ENCODE results near the gene CMTM1. TPM values are rescaled to one million over a fixed set of nuclear protein-coding genes. Genes with fewer than 3 reads are reported as not detected.
A peak's percentile ranks its signal among the peaks of the same experiment; 100 is the strongest.

Gene CMTM1, protein sequence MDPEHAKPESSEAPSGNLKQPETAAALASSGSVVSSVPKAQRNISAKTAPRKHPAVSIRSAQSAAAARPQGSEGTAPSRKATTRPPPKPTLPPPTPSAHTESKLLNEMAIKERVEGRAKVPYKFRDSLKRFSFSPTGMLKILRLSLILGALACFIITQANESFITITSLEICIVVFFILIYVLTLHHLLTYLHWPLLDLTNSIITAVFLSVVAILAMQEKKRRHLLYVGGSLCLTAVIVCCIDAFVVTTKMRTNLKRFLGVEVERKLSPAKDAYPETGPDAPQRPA
- total RNA-seq, result 2.7 TPM

DNA sequence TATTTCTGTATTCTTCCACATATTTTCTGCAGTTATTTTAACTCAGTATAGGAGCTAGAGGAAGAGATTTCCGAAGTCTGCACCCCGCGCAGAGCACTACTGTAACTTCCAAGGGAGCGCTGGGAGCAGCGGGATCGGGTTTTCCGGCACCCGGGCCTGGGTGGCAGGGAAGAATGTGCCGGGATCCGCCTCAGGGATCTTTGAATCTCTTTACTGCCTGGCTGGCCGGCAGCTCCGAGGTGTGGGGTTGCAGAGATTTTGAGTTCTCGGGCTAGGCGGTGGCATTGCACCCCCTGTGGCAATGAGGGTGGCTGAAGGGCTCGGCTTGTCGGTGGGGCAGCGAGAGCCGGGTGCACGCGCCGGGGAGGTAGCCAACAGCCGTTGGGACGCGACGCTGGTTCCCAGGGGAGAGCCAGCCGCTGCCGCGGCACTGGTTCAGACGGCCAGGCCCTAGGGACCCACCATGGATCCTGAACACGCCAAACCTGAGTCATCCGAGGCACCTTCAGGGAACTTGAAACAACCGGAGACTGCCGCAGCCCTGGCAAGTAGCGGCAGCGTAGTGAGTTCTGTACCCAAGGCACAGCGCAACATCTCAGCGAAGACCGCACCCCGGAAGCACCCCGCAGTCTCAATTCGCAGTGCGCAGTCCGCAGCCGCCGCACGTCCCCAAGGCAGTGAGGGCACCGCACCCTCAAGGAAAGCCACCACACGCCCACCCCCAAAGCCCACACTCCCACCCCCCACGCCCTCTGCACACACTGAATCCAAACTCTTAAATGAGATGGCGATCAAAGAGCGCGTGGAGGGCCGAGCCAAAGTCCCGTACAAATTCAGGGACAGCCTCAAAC, at the start of gene CMTM1:
Gene CMTM1 (plus strand): TSS at position 389 of the 851 bp plus-strand sequence. CDS start 75 bp downstream, at position 464.
- DNase-seq, result no peak

- no peak for DNase-seq
Observed at GRCh38 chr16:66516509-66516807, 49.8 kb upstream of the CMTM1 start.

DNA sequence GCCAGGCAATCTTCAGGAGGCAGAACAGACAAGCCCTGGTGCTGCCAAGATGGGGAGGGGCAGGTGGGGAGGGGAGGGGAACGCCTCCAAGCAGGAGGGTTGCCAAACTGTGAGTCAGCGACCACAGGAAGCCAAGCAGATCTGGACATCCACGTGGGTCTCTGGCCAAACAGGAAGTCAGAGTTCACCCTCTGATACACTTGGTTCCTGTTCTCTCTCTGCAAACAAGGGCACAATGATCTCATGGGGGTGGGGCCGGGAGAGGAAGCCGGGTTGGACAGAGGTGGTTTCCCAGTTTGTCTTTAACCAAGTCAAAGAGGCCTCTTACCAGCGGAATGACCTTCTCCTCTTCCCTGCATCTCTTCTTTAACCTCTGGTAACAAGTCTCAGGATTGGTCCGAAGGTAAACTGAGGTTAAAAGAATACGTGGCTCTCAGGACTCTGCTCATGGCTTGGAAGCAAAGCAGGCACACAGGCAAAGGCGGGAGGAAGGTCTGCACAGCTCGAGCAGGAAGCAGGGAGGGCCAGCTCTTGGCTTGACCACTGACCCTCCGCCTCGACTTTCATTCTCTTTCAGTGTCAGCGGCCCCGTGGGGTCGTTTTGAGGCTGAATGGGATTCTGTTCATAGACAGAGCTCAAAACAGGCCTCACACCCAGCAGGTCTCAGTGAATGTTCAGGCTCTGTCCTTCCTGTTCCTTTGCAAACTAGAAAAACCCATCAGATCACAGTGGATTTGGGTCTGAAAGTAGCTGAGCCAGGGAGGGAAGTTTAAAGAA, 49.2 kb upstream of the CMTM1 start:
- DNase-seq, result peak; percentile 89

- DNase-seq, result no peak
Observed at GRCh38 chr16:66517586-66518263, 48.5 kb upstream of the CMTM1 start.

DNA sequence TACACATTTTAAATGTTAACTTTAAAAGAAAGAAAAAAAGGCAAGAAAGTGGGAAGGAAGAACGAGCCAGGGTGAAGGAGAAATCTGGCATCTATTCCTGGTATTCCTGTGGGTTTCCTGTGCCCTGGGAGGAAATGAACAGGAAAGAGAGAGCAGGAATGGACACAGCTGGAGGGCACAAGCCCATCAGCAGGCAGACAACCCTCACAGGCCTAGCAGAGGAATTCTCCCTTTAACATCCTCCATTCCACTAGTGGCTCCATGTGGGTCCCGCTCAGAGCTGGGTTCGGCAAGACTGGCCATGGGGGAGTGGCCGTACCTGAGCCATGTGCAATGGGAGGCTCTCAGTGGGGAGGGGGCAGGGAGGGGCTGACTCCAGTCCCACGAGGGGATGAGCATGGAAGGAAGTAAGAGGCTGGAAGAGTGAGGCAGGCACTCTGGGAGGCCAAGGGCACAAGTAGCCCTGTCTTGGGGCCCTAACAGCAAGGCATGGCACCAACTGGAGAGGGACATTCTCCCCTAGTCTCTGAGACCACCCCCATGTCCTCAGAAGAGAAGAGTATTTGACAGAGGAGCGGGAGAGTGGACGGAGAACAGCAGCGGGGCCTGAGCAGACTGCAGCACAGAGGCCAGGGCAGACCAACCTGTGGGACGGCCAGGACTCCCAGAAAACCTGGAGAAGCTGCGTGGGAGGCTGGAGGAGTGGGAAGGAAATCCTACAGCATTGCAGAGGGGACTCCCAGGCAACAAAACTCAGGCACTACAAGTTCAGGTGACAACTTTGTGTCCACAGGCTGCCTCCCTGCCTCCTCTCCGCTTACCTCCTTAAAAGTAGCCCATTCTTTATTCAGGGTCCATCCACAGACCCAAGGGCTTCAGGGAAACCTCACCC, 46.5 kb upstream of the CMTM1 start:
- DNase-seq, result no peak

GRCh38 chr16:66520406-66521170, 45.7 kb upstream of the CMTM1 start:
- no peak for DNase-seq

DNA sequence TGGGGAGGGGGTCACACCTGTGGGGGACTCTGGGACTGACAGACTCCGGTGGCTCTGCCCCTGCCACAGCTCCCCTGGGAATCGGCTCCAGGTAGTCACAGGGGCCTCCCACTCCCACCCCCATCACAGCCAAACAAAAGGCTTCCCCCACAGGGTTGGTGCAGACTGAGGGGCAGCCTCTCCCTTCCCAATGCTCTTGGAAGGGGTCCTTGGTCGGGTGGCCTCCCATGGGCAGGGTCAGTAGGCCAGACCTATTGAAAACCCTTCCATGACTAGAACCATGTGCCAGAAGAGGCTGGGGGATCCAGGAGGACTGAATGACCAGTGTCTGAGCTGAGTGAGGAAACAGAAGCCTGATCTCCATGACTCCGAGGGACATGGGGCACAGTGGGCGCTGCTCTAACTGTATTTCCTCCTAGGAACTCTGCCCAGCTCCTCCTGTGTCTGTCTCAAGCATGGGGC, 45.0 kb upstream of the CMTM1 start:
- no peak for DNase-seq

DNA sequence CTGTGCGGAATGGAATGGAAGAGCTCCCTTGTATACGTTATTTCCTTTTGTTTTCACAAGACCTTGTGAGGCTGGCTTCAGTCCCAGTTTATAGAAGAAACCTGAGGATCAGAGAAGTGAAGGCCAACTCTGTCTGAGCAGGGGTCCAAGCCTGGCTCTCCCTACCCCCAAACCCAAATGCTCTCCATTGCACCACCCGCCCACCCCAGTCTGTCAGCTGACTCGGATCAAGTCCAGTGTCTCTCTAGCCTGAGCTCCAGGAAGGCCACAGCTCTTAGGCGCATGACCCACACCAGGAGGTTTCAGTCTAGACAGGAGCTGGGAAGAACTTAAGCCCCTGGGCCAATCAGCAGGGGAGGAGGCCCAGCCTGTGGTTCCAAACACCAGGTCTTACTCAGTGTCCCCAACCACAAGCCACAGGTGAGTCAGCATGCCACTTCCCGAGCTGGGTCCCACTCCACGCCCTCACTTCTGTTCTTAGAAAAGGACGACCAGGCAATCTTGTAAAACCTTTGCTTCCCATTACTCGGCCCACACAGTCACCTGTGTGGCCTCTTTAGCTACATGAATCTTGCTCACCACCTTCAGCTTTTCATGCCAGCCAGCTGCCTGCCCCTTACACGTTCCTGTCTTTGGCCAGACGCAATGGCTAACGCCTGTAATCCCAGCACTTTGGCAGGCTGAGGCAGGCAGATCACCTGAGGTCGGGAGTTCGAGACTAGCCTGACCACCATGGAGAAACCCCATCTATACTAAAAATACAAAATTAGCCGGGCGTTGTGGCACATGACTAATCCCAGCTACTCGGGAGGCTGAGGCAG, 44.1 kb upstream of the CMTM1 start:
- no peak for DNase-seq

GRCh38 chr16:66522816-66523590, 43.2 kb upstream of the CMTM1 start:
- no peak for DNase-seq

DNA sequence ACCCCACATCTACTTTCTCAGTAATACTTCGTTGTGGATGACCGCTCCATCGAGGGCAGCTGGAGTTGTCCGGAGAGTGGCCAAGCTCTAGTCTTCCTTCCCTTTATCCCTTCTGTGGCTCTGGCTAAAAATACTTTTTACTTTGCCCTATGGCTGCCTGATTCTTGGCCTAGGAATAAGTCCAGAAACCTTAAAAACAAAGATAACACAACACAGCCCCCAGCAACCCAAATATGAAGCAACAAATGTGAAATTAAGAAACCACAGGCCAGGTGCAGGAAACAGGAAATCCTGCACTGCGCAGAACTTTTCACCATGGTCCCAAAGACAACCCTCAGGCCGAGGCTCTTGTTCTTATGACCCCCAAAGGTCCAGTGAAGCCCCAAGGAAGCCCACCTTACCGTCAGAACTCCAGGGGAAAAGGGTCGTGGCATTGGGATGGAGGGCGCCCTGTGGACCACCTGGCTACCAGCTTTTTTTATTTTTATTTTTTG, 42.3 kb upstream of the CMTM1 start:
- DNase-seq, result no peak

DNA sequence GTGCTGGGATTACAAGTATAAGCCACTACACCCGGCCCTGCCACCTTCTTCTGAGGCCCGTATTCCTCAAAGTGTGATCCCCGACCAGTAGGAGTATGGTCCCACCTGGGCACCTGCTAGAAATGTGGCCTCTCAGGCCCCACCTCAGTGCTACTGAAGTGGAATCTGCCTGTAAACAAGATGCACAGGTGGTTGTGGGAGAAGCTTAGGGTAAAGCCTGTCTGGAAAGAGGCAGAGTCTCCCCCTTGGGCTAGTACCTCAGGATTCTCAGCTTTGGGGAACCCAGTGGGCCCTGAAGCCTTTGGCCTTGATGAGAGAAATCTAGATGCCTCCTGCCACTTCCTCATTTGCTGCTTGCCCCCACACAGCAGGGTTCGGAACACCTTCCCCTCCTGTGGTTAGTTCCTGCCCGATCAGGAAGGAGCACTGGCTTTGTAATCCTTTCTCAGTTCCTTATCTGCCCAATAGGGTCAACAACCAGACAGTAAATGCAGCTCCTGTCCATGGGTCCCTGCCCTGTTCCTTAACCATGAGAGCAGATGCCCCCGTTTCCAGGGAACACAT, 41.6 kb upstream of the CMTM1 start:
- no peak for DNase-seq

DNA sequence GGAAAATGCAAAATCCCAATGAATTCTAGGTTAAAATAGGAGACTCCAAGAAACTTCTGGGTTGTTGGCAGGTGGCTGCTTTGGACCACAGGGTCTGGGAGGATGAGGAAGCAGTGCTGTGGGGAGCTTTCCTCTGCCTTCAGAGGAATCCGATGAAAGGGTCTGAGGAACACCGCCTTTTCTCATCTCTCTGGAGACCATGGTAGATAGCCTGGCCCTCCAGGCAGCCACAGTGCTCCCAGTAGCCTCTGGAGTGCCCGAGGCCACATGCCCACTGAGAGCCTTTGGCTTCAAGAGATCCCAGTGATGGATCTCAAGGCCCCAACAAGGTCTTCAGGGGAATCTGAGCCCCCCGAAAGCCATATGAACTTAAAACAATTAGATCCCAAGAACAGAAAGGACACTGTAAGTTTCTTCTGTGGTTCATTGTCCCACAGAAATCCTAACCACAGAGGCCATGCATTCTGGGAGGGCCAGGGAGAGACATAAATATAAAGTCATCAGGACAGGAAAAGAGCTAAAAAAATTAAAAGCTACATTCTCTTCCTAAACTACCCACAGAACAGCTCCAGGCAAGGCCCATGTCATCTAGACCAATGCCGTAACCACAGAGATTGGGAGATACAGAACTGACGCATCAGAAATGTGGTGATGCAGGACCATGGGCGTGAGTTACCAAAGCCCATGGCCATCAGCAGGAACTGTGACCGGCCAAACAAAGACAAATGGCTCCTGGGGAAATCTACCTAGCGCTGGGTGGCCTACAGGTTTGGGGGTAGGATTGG, 40.7 kb upstream of the CMTM1 start:
- DNase-seq, result no peak

DNA sequence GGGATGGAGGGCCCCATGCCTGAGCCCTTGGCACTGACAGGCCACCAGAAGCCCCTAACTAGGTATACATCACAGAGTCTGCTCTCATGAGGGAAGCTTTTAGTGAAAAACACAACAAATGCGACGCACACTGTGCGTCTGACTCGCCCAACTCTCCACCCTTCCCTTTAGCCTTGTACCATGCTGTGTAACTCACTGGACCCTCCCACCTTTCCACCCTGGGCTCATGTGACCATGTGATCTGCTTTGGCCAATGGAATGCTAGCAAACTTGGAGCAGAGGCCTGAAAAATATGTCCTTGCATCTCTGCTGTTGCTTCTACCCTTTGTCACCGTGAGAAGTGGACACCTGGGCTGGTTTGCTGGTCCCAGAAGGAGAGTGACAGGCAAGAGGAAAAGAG, 37.9 kb upstream of the CMTM1 start:
- DNase-seq, result no peak

- no peak for DNase-seq
Observed at GRCh38 chr16:66529475-66529874, 36.8 kb upstream of the CMTM1 start.

DNA sequence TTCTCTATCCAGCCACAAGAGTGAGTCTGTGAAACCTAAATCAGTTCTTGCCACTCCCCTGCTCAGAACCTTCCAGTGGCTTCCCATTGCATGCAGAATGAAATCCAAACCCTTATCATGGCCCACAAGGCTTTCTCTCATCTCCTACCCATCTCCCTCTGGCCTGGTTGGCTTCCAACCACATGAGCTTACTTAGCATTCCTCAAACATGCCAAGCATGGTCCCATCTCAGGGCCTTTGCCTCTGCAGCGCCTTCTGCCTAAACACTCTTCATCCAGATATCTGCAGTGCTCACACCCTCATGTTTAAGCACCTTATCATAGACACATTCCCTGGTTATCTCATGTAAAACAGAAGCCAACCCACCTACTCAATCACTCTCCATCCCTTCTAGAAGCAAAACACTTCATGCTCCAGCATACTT, 31.9 kb upstream of the CMTM1 start:
- DNase-seq, result no peak

GRCh38 chr16:66536525-66536924, 29.7 kb upstream of the CMTM1 start:
- DNase-seq, result no peak

DNA sequence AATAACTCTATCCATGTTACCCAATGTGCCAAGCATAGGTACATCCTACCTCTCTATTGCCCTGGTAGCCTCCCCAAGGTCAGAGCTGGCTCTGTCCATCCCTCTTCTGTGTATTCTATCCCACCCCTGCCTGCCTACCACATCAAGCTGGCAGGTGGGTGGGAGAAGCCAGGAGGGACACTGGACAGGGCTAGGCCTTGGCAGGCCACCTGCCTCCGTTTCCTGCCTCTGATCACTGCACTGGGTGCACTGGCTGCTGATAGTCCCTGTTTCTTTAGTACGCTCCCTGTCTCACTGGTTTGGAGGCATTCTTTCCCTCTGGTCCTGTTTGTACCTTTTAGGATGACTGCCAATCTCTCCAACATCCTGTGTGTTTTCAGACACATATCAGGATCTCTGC, 29.0 kb upstream of the CMTM1 start:
- no peak for DNase-seq

Measured in occipital lobe (tissue), 2 donors.